Loucy (cell line): ENCODE data around the gene IL5.
"Not testable (repeated sequence)": the region's sequence is repeated elsewhere in the genome, so short reads cannot be mapped to it uniquely, and the experiment has no call there.

ENCODE experiments used
- H2AFZ ChIP-seq: fragments of 200-600 bp; sonication (generic); 2 replicates; pipeline ENCODE4 v1.6.0; 2016; ENCODE audit warnings: antibody characterized with exemption, mild to moderate bottlenecking, low read length, moderate library complexity
- H3F3A ChIP-seq: fragments of 200-600 bp; 2 replicates; pipeline ENCODE4 v1.6.0; 2016; ENCODE audit warnings: antibody characterized with exemption, low read depth, mild to moderate bottlenecking
- H3K27me3 ChIP-seq: fragments of 200-600 bp; sonication (generic); 2 replicates; pipeline ENCODE4 v1.6.1; 2014; ENCODE audit warnings: low read length, mild to moderate bottlenecking; ENCODE audit not compliant: insufficient read depth, poor library complexity, severe bottlenecking
- H3K36me3 ChIP-seq: fragments of 200-600 bp; sonication (generic); 2 replicates; pipeline ENCODE4 v1.6.1; 2016; ENCODE audit warnings: low read length; ENCODE audit not compliant: insufficient read depth
- H3K4me1 ChIP-seq: fragments of 200-600 bp; sonication (generic); 2 replicates; pipeline ENCODE4 v1.5.1; 2014; ENCODE audit warnings: low read length, mild to moderate bottlenecking; ENCODE audit not compliant: insufficient read depth, poor library complexity, severe bottlenecking
- H3K4me2 ChIP-seq: fragments of 200-600 bp; sonication (generic); 2 replicates; pipeline ENCODE4 v1.6.0; 2014; ENCODE audit warnings: antibody characterized with exemption, low read length, low read depth, mild to moderate bottlenecking; ENCODE audit not compliant: poor library complexity, severe bottlenecking
- H3K4me3 ChIP-seq: fragments of 200-600 bp; sonication (generic); 2 replicates; pipeline ENCODE4 v1.5.1; 2014; ENCODE audit warnings: low read length, mild to moderate bottlenecking, mixed read lengths; ENCODE audit not compliant: poor library complexity, severe bottlenecking
- H3K79me2 ChIP-seq: fragments of 200-600 bp; sonication (generic); 2 replicates; pipeline ENCODE4 v1.6.1; 2014; ENCODE audit warnings: low read length; ENCODE audit not compliant: insufficient read depth
- H3K9ac ChIP-seq: fragments of 200-600 bp; sonication (generic); 2 replicates; pipeline ENCODE4 v1.6.0; 2014; ENCODE audit warnings: mild to moderate bottlenecking, low read depth, low read length, moderate library complexity; ENCODE audit not compliant: poor library complexity, severe bottlenecking
- H3K9me2 ChIP-seq: fragments of 200-600 bp; sonication (generic); replicated peaks from 2 replicates; pipeline ENCODE4 v1.6.1; 2016; ENCODE audit warnings: low read depth, low read length, mixed read lengths
- H3K9me3 ChIP-seq: fragments of 200-600 bp; sonication (generic); 2 replicates; pipeline ENCODE4 v1.6.1; 2014; ENCODE audit warnings: mild to moderate bottlenecking, antibody characterized with exemption, low read length, low read depth; ENCODE audit not compliant: insufficient read depth
- H4K20me1 ChIP-seq: fragments of 200-600 bp; sonication (generic); 2 replicates; pipeline ENCODE4 v1.6.0; 2014; ENCODE audit warnings: antibody characterized with exemption, low read length, mild to moderate bottlenecking; ENCODE audit not compliant: insufficient read depth, poor library complexity, severe bottlenecking
- CTCF ChIP-seq: fragments of 200-600 bp; sonication (generic); conservative IDR thresholded peaks from 2 replicates; pipeline ENCODE4 v1.5.1; 2014; ENCODE audit warnings: mild to moderate bottlenecking, antibody characterized with exemption, low read length
- EZH2phosphoT487 ChIP-seq: fragments of 200-600 bp; IDR thresholded peaks from 2 replicates; pipeline ENCODE4 v1.6.1; 2018; ENCODE audit warnings: antibody characterized with exemption, mild to moderate bottlenecking, moderate library complexity, borderline replicate concordance

IL5 gene

GRCh38 chr5:132589467-132589866 lies 46.1 kb upstream of the IL5 start:
- Histone ChIP-seq H3F3A (no peaks in the 10 kb centered on the region), H3K79me2 (no peaks in the 10 kb centered on the region), H4K20me1 (no peaks in the 10 kb centered on the region), H3K36me3 (peaks cover 25% of the 10 kb centered on the region; the same call in 1 of the 2 replicates), H3K4me2 (no peak overlapping the region), H3K4me3 (no peak overlapping the region), H3K4me1 (no peaks in the 10 kb centered on the region), H3K9me2 (no peaks in the 10 kb centered on the region), H2AFZ (no peak overlapping the region), H3K27me3 (no peaks in the 10 kb centered on the region), H3K9ac (no peak overlapping the region), H3K9me3 (no peaks in the 10 kb centered on the region)
- TF ChIP-seq CTCF (no peak), EZH2phosphoT487 (no peak)

DNA sequence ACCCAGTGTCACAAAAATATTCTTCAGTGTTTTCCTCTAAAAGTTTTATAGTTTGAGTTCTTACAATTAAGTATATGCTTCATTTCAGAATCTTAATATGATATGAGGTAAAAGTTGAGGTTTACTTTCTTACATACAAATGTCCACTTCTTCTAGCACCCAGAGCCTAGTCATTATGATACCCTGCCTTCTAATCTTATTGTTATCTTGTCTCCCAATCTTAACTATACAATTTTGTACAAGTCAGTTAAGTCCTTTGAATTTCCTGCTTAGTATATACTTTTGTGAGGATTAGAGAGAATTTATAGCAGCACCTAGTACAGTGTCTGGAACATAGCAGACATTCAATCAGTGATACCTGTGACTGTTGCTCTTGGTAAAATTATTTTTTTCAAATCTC lies 42.7 kb upstream of the IL5 start:
- H3K27me3 ChIP-seq: no peaks in the 10 kb centered on the region
- H3K9ac ChIP-seq: no peak overlapping the region
- H3K9me2 ChIP-seq: no peaks in the 10 kb centered on the region
- no peak overlapping the region for H3K4me3 ChIP-seq
- no peaks in the 10 kb centered on the region for H3K4me1 ChIP-seq
- no peaks in the 10 kb centered on the region for H3K9me3 ChIP-seq
- H2AFZ ChIP-seq: no peak overlapping the region
- H3K79me2 ChIP-seq: no peaks in the 10 kb centered on the region
- H4K20me1 ChIP-seq: no peaks in the 10 kb centered on the region
- no peak overlapping the region for H3K4me2 ChIP-seq
- H3K36me3 ChIP-seq: peaks cover 19% of the 10 kb centered on the region; the same call in 1 of the 2 replicates
- no peak for TF ChIP-seq EZH2phosphoT487
- no peak for TF ChIP-seq CTCF
- no peaks in the 10 kb centered on the region for H3F3A ChIP-seq

DNA sequence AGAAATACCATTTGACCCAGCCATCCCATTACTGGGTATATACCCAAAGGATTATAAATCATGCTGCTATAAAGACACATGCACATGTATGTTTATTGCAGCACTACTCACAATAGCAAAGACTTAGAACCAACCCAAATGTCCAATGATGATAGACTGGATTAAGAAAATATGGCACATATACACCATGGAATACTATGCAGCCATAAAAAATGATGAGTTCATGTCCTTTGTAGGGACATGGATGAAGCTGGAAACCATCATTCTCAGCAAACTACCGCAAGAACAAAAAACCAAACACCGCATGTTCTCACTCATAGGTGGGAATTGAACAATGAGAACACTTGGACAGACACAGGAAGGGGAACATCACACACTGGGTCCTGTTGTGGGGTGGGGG lies 41.2 kb upstream of the IL5 start:
- H3K4me1 ChIP-seq, H3K4me3 ChIP-seq, H3K9ac ChIP-seq, H2AFZ ChIP-seq, H3K9me3 ChIP-seq, H3K27me3 ChIP-seq, H3K79me2 ChIP-seq, H3K4me2 ChIP-seq, H3K9me2 ChIP-seq, H4K20me1 ChIP-seq, H3F3A ChIP-seq: not testable (repeated sequence)
- peaks cover 27% of the 10 kb centered on the region for H3K36me3 ChIP-seq

DNA sequence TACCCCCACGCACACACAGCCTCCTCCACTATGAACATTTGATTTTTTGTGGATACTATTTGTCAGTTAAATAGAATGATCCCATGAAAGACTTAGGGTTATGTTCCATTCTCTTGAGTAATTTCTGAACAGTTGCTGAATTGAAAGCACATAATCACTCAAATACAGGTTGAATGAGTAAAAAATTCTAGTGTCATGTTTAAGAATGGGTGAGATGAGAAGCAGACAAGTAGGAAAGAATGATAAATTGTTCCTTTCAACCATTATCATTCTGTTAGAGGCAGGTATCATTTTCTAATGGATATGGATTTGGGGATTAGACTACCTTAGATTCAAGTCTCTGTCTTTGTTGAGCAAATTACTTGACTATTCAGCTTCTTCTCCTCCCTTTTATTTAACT lies 32.8 kb upstream of the IL5 start:
- Histone ChIP-seq H3K27me3 (no peaks in the 10 kb centered on the region), H3K36me3 (peaks cover 39% of the 10 kb centered on the region), H3K4me3 (no peak overlapping the region), H3K9me2 (no peaks in the 10 kb centered on the region), H3K79me2 (no peaks in the 10 kb centered on the region), H3K4me2 (no peak overlapping the region), H3K9ac (no peak overlapping the region), H3K9me3 (no peaks in the 10 kb centered on the region), H3K4me1 (no peaks in the 10 kb centered on the region), H2AFZ (no peak overlapping the region), H4K20me1 (no peaks in the 10 kb centered on the region), H3F3A (no peaks in the 10 kb centered on the region)
- no peak for TF ChIP-seq EZH2phosphoT487
- no peak for TF ChIP-seq CTCF
